HG03103 (cell line): ENCODE measurements around the gene PI4K2A.
A peak's percentile ranks its signal among the peaks of the same experiment; 100 is the strongest.
"Not testable (repeated sequence)": the region's sequence is repeated elsewhere in the genome, so short reads cannot be mapped to it uniquely, and the experiment has no call there.

Experiments
- ATAC-seq: cut with Tn5 transposase; IDR thresholded peaks from one replicate; pipeline ENCODE4 v1.9.1; 2021; ENCODE audit warnings: low read depth; ENCODE audit not compliant: unreplicated experiment

PI4K2A gene

GRCh38 chr10:97667463-97667862 is 27.0 kb downstream of the PI4K2A start:
- no peak for ATAC-seq

GRCh38 chr10:97669571-97669970 is 29.1 kb downstream of the PI4K2A start:
- no peak for ATAC-seq

- ATAC-seq, result no peak
Measured at GRCh38 chr10:97673736-97674525, 33.5 kb downstream of the PI4K2A start.

DNA sequence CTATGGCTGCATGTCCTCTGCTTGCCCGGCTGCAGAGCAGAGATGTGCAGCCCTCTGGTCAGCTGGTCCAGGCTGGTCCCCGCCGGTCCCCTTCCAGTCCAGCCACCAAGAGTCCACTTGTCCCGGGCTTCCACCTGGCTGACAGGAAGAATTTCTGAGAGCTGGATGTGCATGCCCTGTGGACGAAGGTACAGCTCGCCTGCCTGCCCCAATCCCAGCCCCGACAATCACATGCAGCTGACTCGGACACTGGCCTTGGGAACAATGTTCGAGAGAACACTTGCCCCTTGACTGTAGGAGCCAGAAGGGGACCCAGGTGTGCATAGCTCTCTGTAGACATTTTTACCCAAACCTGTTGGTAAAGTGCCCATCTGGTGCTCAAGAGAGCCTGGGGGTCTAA is 34.8 kb downstream of the PI4K2A start:
- no peak for ATAC-seq

- peak; percentile 52 for ATAC-seq
Measured at GRCh38 chr10:97676770-97677581, 36.5 kb downstream of the PI4K2A start.

- ATAC-seq, result no peak
Measured at GRCh38 chr10:97679594-97679993, 39.1 kb downstream of the PI4K2A start.

- ATAC-seq, result no peak
Measured at GRCh38 chr10:97682042-97682441, 41.6 kb downstream of the PI4K2A start.

GRCh38 chr10:97683556-97684367 is 43.3 kb downstream of the PI4K2A start:
- ATAC-seq, result no peak

DNA sequence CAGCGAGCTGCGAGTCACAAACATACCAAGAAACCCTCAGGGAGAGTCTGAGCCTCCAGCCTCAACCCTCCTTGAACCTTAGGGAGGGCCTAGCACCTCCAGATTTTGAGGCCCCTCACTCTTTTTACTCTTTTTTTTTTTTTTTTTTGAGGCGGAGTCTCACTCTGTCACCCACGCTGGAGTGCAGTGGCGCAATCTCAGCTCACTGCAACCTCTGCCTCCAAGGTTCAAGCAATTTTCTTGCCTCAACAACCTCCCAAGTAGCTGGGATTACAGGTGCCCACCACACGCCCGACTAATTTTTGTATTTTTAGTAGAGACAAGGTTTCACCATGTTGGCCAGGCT is 43.9 kb downstream of the PI4K2A start:
- ATAC-seq, result not testable (repeated sequence)

DNA sequence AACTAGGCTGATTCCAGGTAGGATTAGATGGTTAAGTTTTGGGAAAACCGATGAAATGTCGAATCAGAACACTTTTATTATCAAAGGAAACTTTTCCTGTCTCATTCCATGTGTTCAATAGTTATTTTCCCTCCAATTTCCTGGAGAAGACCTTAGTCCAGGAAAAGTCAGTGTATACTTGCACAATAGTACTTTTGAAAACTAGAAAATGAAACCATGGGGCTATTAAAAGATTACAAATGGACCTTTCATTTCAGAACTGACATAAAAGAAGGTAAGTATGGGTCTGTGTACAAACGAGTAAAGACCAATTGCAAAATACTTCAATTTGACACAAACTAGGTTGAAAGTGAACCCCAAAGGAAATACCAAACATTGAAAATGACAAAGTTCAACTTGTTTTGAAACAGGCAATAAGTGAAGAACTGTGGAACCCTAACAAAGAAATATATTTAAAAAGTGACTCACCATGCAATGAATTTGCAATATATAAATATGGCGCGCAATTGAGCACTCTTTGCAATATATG is 44.5 kb downstream of the PI4K2A start:
- ATAC-seq, result no peak

- no peak for ATAC-seq
Measured at GRCh38 chr10:97685395-97685958, 45.0 kb downstream of the PI4K2A start.

- ATAC-seq, result peak; percentile 11
Measured at GRCh38 chr10:97686301-97686961, 46.0 kb downstream of the PI4K2A start.

DNA sequence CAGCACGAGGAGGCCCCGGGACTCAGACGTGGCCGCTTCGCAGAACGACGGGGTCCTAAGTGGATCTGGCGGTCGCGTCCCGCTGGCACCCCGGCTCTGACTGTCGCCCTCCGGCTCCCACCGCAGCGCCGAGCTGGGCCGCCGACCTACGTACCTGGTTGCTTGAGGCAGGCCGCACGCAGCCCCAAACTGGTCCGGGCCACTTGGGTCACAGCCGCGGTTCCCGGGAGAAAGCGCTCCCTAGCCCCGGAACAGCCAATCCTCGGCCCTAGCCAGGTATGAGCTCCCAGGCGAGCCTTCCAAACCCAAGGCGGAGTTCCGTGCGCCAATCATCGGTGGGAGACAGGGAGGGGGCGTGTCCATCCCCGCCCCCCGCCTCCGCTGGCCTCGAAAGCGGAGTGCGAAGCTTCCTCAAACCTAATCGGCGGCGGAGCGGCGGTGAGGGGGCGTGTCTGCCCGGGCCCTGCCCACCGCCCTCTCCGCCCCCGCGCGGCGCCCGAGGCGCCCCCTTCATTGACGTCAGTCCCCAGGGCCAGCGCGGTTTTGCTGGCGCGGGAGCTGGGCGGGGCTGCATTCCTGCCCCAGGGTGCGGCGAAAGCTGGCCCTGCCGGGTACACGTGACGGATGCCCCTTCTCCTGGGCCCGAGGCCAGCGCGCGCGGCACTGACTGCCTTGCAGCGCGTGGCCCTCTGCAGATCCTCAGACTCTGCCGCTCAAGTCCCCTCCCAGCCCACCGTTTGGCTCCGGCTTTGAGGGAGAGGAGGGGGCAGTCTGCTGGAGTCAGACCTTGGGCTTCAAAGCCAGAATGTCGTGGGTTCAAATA is 46.7 kb downstream of the PI4K2A start, which contains the start of gene AVPI1:
Gene AVPI1 (minus strand): TSS at position 280 of the 823 bp plus-strand sequence. CDS start 7,336 bp downstream, outside the sequence.
- ATAC-seq, result peak; percentile 83

DNA sequence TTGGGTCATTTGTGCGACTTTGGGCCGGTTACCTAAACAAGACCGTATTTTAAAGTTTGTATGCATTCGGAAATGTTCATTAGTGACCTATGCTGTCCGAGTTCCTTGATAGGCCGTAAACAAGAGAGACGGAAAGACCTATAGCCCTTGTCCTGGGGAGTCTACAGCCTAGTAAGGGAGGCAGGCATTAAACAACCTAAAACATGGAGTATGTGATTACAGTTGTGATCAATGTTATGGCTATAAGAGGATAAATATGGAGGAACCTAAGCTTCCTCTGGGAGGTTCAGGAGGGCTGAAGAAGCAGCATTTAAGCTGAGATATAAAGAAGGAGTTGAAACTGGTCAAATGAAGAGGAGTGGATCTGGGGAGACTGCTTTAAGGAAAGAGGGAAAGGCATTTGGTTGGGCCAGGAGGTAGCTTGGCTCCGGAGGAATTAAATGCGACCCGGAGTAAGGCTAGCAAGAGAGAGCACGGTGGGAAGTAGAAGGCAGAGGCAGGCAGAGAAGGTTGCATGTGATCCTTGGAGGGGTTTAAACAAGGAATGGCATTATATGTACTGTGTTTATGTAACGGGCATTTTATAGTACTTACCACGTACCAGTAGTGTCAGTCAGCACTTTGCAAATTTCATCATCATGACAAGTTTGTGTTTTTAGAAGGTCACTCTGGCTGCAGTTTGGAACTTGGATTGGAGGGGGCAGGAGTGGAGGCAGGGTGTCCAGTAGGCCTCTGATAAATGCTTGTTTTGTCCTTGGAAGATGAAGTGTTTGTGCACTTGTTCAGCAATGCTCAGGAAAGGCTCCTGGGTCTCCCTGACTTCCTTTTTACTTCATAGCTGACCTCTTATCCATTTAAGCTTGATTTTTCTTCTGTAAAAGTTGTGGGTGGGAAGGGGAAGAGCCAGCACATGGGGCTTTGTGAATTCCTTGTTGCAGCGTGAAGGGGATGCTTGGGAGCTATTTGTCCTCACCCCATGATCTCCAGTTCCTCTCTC is 47.6 kb downstream of the PI4K2A start:
- no peak for ATAC-seq

DNA sequence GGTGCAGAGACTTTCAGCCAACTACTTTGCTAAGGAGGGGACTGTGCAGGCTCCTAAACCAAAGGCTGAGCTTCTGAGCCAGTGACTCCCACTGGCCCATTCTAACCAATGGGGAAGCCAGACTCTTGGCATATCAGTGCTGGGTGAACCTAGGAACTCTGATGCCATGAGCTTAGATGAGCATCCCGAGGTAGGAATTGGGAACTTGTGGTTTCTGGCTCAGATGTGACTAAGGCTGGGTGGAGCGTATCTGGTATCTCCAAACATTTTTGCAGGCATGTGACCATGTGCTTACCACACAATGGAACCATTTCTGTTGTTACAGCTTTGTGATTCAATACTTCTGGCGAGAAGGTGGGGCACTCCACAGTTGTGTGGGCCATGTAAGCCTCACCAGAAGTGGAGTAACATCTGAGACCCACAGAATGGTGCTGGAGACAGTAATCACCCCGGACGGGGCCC is 49.1 kb downstream of the PI4K2A start:
- ATAC-seq, result no peak

DNA sequence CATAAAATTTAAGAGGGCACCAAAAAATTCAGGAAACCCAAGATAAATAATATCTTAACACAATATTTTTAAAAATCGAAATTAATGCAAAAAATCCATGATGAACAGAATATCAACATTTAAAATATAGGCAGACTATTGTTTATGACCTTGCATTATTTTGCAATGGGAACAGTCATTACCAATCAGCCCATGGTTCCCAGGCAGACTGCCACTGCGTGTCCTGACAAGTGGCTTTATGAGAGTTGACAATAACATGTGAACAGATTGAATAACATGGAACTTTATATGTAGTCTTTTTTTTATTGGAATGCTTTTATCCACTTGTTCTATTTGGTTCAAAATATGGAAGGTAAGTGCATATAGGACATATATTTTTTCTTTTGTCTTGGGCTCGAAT is 49.7 kb downstream of the PI4K2A start:
- no peak for ATAC-seq

DNA sequence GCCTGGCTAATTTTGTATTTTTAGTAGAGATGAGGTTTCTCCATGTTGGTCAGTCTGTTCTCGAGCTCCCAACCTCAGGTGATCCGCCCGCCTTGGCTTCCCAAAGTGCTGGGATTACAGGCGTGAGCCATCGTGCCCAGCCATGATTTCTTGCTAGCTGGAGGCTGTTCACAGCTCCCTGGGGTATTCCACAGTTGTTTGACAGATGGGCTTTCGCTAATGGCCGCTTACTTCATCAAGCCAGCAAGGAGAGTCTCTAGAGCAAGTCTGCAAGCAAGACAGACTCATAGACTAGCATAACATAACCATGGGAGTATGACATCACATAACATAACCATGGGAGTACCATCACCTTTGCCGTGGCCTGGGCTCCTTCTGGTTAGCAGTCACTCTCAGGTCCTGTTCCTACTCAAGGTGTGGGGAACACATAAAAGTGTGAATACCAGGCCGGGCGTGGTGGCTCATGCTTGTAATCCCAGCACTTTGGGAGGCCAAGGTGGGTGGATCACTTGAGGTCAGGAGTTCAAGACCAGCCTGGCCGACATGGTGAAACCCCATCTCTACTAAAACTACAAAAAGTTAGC is 57.7 kb downstream of the PI4K2A start:
- ATAC-seq, result not testable (repeated sequence)
